HepG2 (cell line): Measurements from ENCODE around the gene HEXIM1. TPM values are rescaled to one million over a fixed set of nuclear protein-coding genes. Genes with fewer than 3 reads are reported as not detected.
A peak's percentile ranks its signal among the peaks of the same experiment; 100 is the strongest.

ENCODE experiments used
- BCL3 ChIP-seq: sonication (generic); formaldehyde crosslinking; IDR thresholded peaks from 2 replicates; pipeline ENCODE4 v1.5.1; 2020; ENCODE audit warnings: mild to moderate bottlenecking, missing genetic modification reagents, moderate library complexity
- CBX5 ChIP-seq: sonication (generic); formaldehyde crosslinking; IDR thresholded peaks from 2 replicates; pipeline ENCODE4 v1.4.0; 2020; ENCODE audit warnings: missing genetic modification reagents, borderline replicate concordance
- E2F2 ChIP-seq: sonication (generic); formaldehyde crosslinking; IDR thresholded peaks from 2 replicates; pipeline ENCODE4 v1.4.0; 2020; ENCODE audit warnings: missing genetic modification reagents, borderline replicate concordance
- EED ChIP-seq: sonication (generic); formaldehyde crosslinking; IDR thresholded peaks from 2 replicates; pipeline ENCODE4 v1.5.0; 2020; ENCODE audit warnings: mild to moderate bottlenecking, missing genetic modification reagents
- FOXK1 ChIP-seq: sonication (generic); formaldehyde crosslinking; IDR thresholded peaks from 2 replicates; pipeline ENCODE4 v1.4.0; 2020; ENCODE audit warnings: low read depth, missing genetic modification reagents, borderline replicate concordance
- FOXK2 ChIP-seq: fragments of 450-650 bp; IDR thresholded peaks from 2 replicates; pipeline ENCODE4 v1.6.1; 2016
- HMGXB4 ChIP-seq, 2 experiments: sonication (generic) in 1 of 2; formaldehyde crosslinking in 1 of 2; IDR thresholded peaks; 2 replicates each; pipeline versions ENCODE4 v1.4.0 to v1.6.1; 2018 to 2020; ENCODE audit warnings: missing genetic modification reagents in 2 of 2, borderline replicate concordance in 1 of 2, low read depth in 1 of 2, mild to moderate bottlenecking in 1 of 2, missing biosample characterization in 1 of 2
- KAT7 ChIP-seq: IDR thresholded peaks from 2 replicates; pipeline ENCODE4 v1.6.1; 2018; ENCODE audit warnings: borderline replicate concordance, missing compliant biosample characterization
- NFKBIZ ChIP-seq: IDR thresholded peaks from 2 replicates; pipeline ENCODE4 v1.6.1; 2018; ENCODE audit warnings: missing genetic modification reagents, missing compliant biosample characterization
- NR1H2 ChIP-seq: sonication (generic); formaldehyde crosslinking; IDR thresholded peaks from 2 replicates; pipeline ENCODE4 v1.8.1; 2022; ENCODE audit warnings: low read depth, missing genetic modification reagents, borderline replicate concordance
- NRL ChIP-seq: sonication (generic); formaldehyde crosslinking; IDR thresholded peaks from 2 replicates; pipeline ENCODE4 v1.5.0; 2020; ENCODE audit warnings: missing genetic modification reagents, mild to moderate bottlenecking, moderate library complexity, borderline replicate concordance
- PCBP1 ChIP-seq: fragments of 200-400 bp; formaldehyde crosslinking; IDR thresholded peaks from 2 replicates; pipeline ENCODE4 v1.6.1; 2017; ENCODE audit warnings: mild to moderate bottlenecking, low read depth, low read length, borderline replicate concordance
- PHF5A ChIP-seq: IDR thresholded peaks from one replicate; pipeline ENCODE4 v1.6.1; 2018; ENCODE audit warnings: low read depth, missing genetic modification reagents; ENCODE audit not compliant: unreplicated experiment
- SAP130 ChIP-seq: IDR thresholded peaks from 2 replicates; pipeline ENCODE4 v1.6.1; 2016; ENCODE audit warnings: low read depth
- SIX4 ChIP-seq: sonication (generic); formaldehyde crosslinking; IDR thresholded peaks from 2 replicates; pipeline ENCODE4 v1.4.0; 2020; ENCODE audit warnings: missing genetic modification reagents
- ZBED4 ChIP-seq: sonication (generic); formaldehyde crosslinking; IDR thresholded peaks from 2 replicates; pipeline ENCODE4 v1.4.0; 2020; ENCODE audit warnings: missing genetic modification reagents, borderline replicate concordance
- ZFP36L2 ChIP-seq: sonication (generic); formaldehyde crosslinking; IDR thresholded peaks from 2 replicates; pipeline ENCODE4 v1.4.0; 2020; ENCODE audit warnings: missing genetic modification reagents
- ZMYM3 ChIP-seq: sonication (generic); formaldehyde crosslinking; IDR thresholded peaks from 2 replicates; pipeline ENCODE4 v1.5.1; 2020; ENCODE audit warnings: mild to moderate bottlenecking, missing genetic modification reagents
- ZNF17 ChIP-seq: sonication (generic); formaldehyde crosslinking; IDR thresholded peaks from 2 replicates; pipeline ENCODE4 v1.5.0; 2020; ENCODE audit warnings: mild to moderate bottlenecking, missing genetic modification reagents
- ZNF20 ChIP-seq: sonication (generic); formaldehyde crosslinking; IDR thresholded peaks from 2 replicates; pipeline ENCODE4 v1.4.0; 2020; ENCODE audit warnings: mild to moderate bottlenecking, moderate library complexity, missing genetic modification reagents
- ZNF256 ChIP-seq: sonication (generic); formaldehyde crosslinking; conservative IDR thresholded peaks from 2 replicates; pipeline ENCODE4 v1.4.0; 2020; ENCODE audit warnings: missing genetic modification reagents
- ZNF740 ChIP-seq: sonication (generic); formaldehyde crosslinking; IDR thresholded peaks from 2 replicates; pipeline ENCODE4 v1.4.0; 2020; ENCODE audit warnings: missing genetic modification reagents
- polyA plus RNA-seq, 8 experiments: library from polyadenylated mRNA; depleted of rRNA in 3 of 8; stranded (reverse) in 7 of 8; unstranded in 1 of 8; fragments of >200 nt; fragmentation: Illumina TruSeq in 4 of 8; extraction: Trizol in 4 of 8; gene quantifications; 2 replicates each; pipeline versions ENCODE4 v1.2.1 to v1.2.3, GENCODE V29; 2011 to 2016; ENCODE audit warnings: low read depth in 4 of 8, missing spikeins in 1 of 8, mixed read lengths in 1 of 8; ENCODE audit not compliant: insufficient read depth in 1 of 8
- total RNA-seq, 5 experiments: library from RNA; depleted of rRNA; stranded (reverse); fragments of >200 nt; fragmentation: Illumina TruSeq; extraction: Trizol; gene quantifications; 2 replicates each; pipeline ENCODE4 v1.2.3, GENCODE V29; 2016; ENCODE audit warnings: low read depth in 1 of 5

The HEXIM1 gene
- total and polyA plus RNA-seq, 2 of the 13 experiments (the other 11 are each of a cell fraction or from before 2014, with no cell fraction given): 10.5 to 16.6 TPM

GRCh38 chr17:45147581-45148182, 593 bp upstream of the HEXIM1 start (continued):
- TF ChIP-seq BCL3 (CRISPR knock-in tag): no peak
- no peak for TF ChIP-seq SIX4 (CRISPR knock-in tag)
- TF ChIP-seq ZNF20: no peak; the same call in 1 of the 2 replicates
- no peak for TF ChIP-seq CBX5
- peak; percentile 65 to 75; a peak in 3 of 4 replicates for TF ChIP-seq HMGXB4 (CRISPR knock-in tag; IDR thresholded peaks at IDR 0.05; ENCODE audit: borderline replicate concordance in 1 of 2, low read depth in 1 of 2)
- peak; percentile 98 for TF ChIP-seq FOXK2
- peak; percentile 83; the same call in 1 of the 2 replicates for TF ChIP-seq PCBP1
- 0 out of 2 replicates have a peak, but pooled peaks have one; percentile 72 for TF ChIP-seq EED
- TF ChIP-seq PHF5A: no peak
- no peak for TF ChIP-seq ZNF740 (CRISPR knock-in tag)
- no peak for TF ChIP-seq ZNF17 (CRISPR knock-in tag)
- TF ChIP-seq NR1H2 (CRISPR knock-in tag): no peak
- no peak for TF ChIP-seq ZFP36L2 (CRISPR knock-in tag)
- TF ChIP-seq NRL (CRISPR knock-in tag): no peak
- TF ChIP-seq FOXK1 (CRISPR knock-in tag): peak; percentile 99
- peak; percentile 47; the same call in 1 of the 2 replicates for TF ChIP-seq E2F2 (CRISPR knock-in tag)
- no peak for TF ChIP-seq ZBED4 (CRISPR knock-in tag)
- TF ChIP-seq KAT7: no peak; the same call in 1 of the 2 replicates
- peak; percentile 95 for TF ChIP-seq ZMYM3
- TF ChIP-seq SAP130: peak; percentile 70
- peak; percentile 92 for TF ChIP-seq ZNF256 (CRISPR knock-in tag)
- TF ChIP-seq NFKBIZ (CRISPR knock-in tag): peak; percentile 53; the same call in 1 of the 2 replicates
